Skin epidermis (tissue), 12 donors: ENCODE measurements around the gene TUBE1.
"Not testable (repeated sequence)": the region's sequence is repeated elsewhere in the genome, so short reads cannot be mapped to it uniquely, and the experiment has no call there.

ENCODE experiments used
- H3K27ac ChIP-seq, 21 experiments: fragments of 200-600 bp; sonication (generic) in 11 of 21; one replicate each; pipeline ENCODE4 v1.5.0; 2020; ENCODE audit warnings: mild to moderate bottlenecking in 3 of 21, inconsistent platforms in 2 of 21, moderate library complexity in 2 of 21
- H3K4me3 ChIP-seq, 7 experiments: fragments of 200-600 bp; sonication (generic) in 2 of 7; one replicate each; pipeline ENCODE4 v1.5.0; 2020; ENCODE audit warnings: inconsistent platforms in 2 of 7, mild to moderate bottlenecking in 2 of 7, moderate library complexity in 1 of 7

Gene TUBE1

GRCh38 chr6:112066606-112067005 lies 20.7 kb downstream of the TUBE1 start:
- H3K27ac ChIP-seq = no peak overlapping the region
- H3K4me3 ChIP-seq = no peak overlapping the region

GRCh38 chr6:112065426-112065986 lies 21.8 kb downstream of the TUBE1 start:
- Histone ChIP-seq H3K27ac (no peak overlapping the region), H3K4me3 (no peak overlapping the region)

- H3K27ac ChIP-seq = no peak overlapping the region
Measured at GRCh38 chr6:112062966-112063365, 24.3 kb downstream of the TUBE1 start.

GRCh38 chr6:112061605-112062004 lies 25.7 kb downstream of the TUBE1 start:
- no peak overlapping the region for H3K27ac ChIP-seq
- H3K4me3 ChIP-seq = no peak overlapping the region

More at GRCh38 chr6:112062966-112063365, 24.3 kb downstream of the TUBE1 start:
- H3K4me3 ChIP-seq = no peak overlapping the region

- H3K27ac ChIP-seq = no peak overlapping the region
- no peak overlapping the region for H3K4me3 ChIP-seq
Measured at GRCh38 chr6:112058243-112059032, 28.8 kb downstream of the TUBE1 start.

GRCh38 chr6:112054555-112055190 lies 32.6 kb downstream of the TUBE1 start:
- Histone ChIP-seq H3K4me3 (peak overlapping the region in 1 of 7 experiments; percentile 5), H3K27ac (peak overlapping the region in 4 of 21 experiments; percentile 3 to 63 (median 27))

- Histone ChIP-seq H3K4me3 (peak within 1 kb of the TSS in 1 of 7 experiments; percentile 5), H3K27ac (peak within 1 kb of the TSS in 4 of 21 experiments; percentile 3 to 63 (median 27))
Measured at GRCh38 chr6:112054001-112054400, 33.3 kb downstream of the TUBE1 start, which contains the start of gene CCN6. Gene CCN6 (plus strand): TSS chr6:112054104. CDS start chr6:112054358, 254 bp downstream.

- not testable (repeated sequence) for H3K27ac ChIP-seq, H3K4me3 ChIP-seq
Measured at GRCh38 chr6:112051251-112051740, 36.0 kb downstream of the TUBE1 start.

GRCh38 chr6:112050429-112050828 lies 36.9 kb downstream of the TUBE1 start:
- Histone ChIP-seq H3K4me3 (no peak overlapping the region), H3K27ac (no peak overlapping the region)

GRCh38 chr6:112049996-112050395 lies 37.3 kb downstream of the TUBE1 start:
- no peak overlapping the region for H3K4me3 ChIP-seq

GRCh38 chr6:112049026-112049799 lies 38.1 kb downstream of the TUBE1 start:
- Histone ChIP-seq H3K4me3 (no peak overlapping the region), H3K27ac (no peak overlapping the region)

More at GRCh38 chr6:112049996-112050395, 37.3 kb downstream of the TUBE1 start:
- H3K27ac ChIP-seq = no peak overlapping the region

GRCh38 chr6:112047523-112047922 lies 39.8 kb downstream of the TUBE1 start:
- not testable (repeated sequence) for H3K4me3 ChIP-seq

GRCh38 chr6:112044856-112045255 lies 42.4 kb downstream of the TUBE1 start:
- Histone ChIP-seq H3K27ac (peak overlapping the region in 3 of 21 experiments; percentile 8 to 48 (median 23)), H3K4me3 (no peak overlapping the region)

More at GRCh38 chr6:112047523-112047922, 39.8 kb downstream of the TUBE1 start:
- not testable (repeated sequence) for H3K27ac ChIP-seq

- Histone ChIP-seq H3K27ac (peak overlapping the region in 8 of 21 experiments; percentile 7 to 87 (median 79)), H3K4me3 (no peak overlapping the region)
Measured at GRCh38 chr6:112044196-112044595, 43.1 kb downstream of the TUBE1 start.

- H3K27ac ChIP-seq = peak overlapping the region in 20 of 21 experiments; percentile 65 to 91 (median 82)
- H3K4me3 ChIP-seq = peak overlapping the region; percentile 45 to 57 (median 49)
Measured at GRCh38 chr6:112043032-112044007, 44.0 kb downstream of the TUBE1 start.

GRCh38 chr6:112041535-112041934 lies 45.7 kb downstream of the TUBE1 start:
- H3K27ac ChIP-seq = no peak overlapping the region
- H3K4me3 ChIP-seq = no peak overlapping the region

- H3K27ac ChIP-seq = no peak overlapping the region
- no peak overlapping the region for H3K4me3 ChIP-seq
Measured at GRCh38 chr6:112040956-112041355, 46.3 kb downstream of the TUBE1 start.

GRCh38 chr6:112039431-112039770 lies 47.9 kb downstream of the TUBE1 start:
- H3K27ac ChIP-seq = peak overlapping the region in 5 of 21 experiments; percentile 20 to 83 (median 73)
- H3K4me3 ChIP-seq = no peak overlapping the region
